Activated CD4-positive, alpha-beta T cell treated with anti-CD3 and anti-CD28 coated beads for 24 hours (primary cell): ENCODE results near the gene MICAL3.

ENCODE experiments used
- DNase-seq, 2 donors: peaks; one replicate each; pipeline ENCODE4 v3.0.0-alpha.2; 2020; ENCODE audit warnings: low read depth in 2 of 2

Gene MICAL3

DNA sequence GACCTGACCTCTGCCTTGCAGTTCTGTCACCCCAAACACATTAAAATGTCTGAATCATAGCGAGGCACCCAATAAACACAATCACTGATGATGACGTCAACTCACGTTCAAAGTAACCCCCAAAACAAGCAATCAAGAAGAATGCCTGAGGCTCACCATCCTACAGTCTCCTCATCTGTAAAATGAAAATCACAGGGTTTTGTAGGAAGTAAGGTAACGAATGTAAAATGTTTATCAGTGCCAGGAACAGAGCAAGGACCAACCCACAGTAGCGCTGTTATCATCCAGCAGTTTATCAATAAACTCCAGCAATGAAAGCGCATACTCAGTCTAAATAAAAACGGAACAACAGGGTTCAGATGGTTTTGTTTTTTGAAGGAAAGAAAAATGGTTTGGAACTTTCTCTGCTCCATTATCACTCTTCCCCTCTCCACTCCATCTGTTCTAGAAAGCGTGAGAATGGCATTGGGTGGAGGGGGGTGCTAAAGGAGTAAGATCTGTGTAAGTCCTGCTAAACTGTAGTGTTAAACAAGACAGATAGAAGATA lies 110.5 kb downstream of the MICAL3 start:
- DNase-seq = no peak

DNA sequence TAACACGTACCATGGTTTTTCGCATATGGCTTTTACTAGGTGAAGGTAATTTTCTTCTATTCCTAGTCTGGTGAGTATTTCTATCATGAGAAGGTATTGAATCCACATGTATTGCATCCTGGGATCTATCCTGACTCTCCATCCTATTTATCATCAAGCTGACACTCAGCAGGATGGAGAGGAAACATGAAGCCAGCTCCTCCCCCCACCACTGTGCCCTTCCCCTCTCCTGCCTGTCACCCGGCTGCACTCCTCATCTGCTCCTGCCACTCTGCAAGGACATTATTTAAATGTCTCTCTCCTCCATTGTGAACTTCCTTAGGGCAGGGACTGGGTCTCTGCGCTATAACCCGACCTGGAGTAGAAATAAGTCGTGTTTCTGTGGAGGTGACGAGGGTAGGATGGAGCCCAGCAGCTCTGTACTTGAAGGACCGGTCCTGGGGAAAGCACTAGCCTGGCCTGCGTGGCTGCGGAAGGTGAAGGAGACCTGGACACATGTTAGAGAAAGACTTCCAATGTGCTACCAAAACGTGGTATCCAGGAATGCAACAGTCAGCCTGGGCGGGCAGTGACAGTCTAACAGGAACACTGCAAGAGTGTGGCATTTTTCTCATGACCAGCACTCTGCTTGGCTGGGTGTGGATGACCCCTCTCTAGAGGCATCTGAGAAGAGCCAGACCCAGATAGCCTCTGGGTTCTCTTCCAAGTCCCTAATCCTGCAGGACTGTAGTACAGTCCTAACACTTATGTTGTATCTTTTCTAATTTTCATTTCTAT lies 111.2 kb downstream of the MICAL3 start:
- DNase-seq = no peak

DNA sequence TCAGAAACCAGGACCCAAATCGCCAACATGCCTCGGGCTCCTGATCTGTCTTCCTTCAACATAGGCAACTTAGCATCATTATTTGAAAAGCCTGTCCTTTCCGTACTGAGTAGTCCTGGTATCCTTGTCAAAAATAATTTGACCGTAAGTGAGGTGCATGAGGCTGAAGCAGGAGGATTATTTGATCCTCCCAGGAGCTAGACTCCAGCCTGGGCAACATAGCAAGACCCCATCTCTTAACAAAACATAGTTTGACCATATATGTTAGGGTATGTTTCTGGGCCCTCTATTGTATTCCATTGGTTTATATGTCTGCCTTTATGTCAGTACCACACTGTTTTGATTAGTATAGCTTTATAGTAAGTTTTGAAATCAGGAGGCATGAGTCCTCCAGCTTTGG lies 112.5 kb downstream of the MICAL3 start:
- DNase-seq = no peak

DNA sequence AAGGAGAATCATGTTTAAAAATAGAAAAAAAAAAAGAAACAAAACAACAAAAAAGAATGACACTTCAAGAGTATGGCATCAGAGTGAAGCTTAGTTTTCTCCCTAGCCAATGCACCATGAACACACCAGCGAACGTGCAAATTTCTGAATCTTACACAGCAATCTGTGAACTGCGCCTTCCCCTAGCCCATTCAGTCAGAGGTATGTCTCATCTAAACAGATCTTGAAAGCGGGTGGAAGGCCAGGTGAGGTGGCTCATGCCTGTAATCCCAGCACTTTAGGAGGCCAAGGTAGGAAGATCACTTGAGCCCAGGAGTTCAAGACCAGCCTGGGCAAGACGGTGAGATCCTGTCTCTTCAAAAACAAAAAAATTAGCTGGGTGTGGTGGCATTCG lies 113.1 kb downstream of the MICAL3 start:
- no peak for DNase-seq

DNA sequence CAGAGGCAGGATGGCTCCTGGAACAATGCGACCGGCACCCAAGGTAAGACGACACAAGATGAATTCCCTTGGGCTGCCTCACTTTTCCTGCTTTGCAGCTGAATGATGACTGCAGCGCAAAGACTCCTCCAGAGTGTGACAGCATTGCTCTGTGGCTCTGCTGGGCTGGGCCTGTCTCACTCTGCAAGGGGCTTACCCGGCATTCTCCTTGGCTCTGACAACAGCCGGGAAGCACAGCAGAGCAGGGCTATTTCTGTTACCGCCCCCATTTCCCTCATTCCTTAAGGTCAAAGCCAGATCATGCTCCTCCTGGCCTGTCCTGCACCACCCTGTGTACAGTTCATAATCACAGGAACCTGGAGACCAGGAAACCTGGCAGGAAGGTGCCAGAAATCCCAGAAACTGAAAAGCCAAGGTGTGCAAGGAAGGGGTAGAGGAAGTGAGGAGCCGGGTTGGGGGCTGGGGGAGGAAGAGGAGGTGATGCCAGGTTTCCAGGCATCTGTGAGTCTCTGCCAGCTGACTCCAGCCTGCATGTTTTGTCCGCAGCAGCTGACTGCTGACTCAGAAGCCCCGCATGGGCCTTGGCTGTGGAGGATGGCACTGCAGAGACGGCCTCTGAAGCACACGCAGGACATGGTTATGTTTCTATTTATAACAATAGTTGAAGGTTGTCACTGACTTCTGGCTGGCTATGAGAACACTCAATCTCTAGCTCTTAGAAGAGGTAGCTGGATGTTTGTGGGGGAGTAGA lies 113.6 kb downstream of the MICAL3 start:
- DNase-seq = no peak

DNA sequence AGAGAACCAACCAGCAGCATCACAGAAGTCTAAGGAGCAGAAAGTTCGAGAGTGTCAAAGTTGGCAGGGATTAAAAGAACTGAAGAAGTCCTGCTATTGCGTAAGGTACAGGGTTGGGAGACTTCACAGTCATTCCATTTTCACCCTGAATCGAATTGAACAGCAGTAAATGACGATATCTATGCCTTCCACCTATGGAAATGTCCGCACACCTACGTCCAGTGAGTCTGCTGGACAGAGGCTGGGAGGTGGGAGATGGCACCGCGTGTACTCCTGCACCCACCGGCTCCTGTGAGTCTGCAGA lies 116.7 kb downstream of the MICAL3 start:
- DNase-seq = no peak

DNA sequence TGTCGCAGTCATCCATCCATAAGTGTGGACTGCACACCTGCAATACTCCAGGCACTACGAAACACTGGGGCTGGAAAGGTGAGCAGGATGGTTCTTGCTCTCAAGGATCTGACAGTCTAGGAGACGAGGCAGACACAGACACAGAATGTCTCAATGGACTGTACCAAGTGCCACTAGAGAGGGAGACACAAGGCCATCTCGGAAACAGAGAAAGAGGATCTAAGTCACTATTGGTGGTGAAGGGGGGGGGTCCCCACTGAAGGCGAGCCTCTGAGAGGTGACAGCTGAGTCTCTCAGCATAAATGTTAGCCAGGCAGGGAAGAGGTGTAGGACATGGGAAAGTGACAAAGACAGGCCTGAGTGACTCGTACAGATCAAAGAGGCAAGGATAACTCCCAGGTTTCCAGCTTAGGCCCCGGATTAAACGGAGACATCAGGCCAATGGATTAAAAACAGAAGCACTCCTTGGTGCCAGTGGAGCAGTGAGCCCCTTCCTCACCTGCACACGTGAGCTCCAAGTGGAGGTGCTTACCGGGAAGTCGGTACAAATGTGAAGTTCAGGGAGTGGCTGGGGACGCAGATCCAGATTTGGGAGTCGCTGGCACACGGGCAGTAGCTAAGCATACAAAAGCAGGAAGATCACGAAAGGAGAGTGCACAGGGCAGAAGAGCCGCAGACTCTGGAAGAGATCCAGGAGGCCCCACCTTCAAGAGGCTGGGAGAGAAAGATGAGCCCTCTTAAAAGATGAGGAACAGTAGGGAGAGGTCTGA lies 117.2 kb downstream of the MICAL3 start:
- no peak for DNase-seq

DNA sequence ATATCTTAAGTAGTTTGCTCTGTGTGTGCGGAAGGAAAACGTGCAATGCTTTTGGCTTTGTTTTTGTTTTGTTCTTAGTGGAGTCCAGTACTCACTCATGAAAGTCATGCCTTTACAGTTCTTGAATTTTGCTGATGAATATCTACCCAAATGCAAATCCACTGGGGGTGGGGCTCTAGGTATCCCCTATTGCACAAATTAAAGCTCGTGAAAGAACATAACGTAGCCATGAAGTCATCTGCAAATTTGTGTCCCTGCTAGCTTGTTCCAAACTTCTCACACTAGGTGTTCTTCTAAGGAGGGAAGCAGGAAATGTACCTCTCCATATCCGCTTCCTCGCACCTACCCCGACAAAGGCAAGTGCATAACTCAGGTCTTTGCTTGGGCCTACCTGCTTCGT lies 118.9 kb downstream of the MICAL3 start:
- DNase-seq = no peak

DNA sequence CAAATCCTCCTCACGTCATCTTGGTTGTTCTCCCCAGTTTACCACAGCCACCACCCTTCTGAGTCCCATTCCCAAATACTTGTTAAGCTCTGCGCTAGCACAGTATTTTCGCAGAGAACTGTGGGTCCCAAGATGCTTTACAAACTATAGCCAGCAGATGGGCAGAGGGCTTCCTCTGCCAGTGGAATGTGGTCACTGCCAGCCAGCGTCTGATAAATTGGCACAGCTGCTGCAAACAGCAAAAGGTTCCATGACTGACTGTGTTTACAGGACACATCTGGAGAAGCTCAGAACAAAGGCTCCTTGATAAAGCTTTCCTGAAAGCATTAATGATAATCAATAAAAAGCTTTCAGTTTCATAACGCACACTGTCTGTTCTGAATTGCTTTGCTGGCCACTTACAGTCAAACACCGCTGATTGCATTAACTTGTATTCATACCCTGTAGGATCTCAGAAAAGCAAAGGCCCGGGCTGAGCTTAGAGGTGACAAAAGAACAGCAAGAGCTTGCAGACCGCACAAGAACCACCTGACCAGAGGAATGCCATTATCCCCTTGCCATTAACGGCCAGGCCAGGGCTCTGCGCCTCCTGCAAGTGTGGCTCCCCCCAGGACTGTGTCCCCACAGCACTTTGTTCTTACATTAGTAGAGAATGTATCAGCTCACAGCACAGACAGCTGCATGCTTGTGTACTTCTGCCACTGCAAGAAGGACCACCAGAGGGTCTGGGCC lies 120.6 kb downstream of the MICAL3 start:
- DNase-seq = no peak

DNA sequence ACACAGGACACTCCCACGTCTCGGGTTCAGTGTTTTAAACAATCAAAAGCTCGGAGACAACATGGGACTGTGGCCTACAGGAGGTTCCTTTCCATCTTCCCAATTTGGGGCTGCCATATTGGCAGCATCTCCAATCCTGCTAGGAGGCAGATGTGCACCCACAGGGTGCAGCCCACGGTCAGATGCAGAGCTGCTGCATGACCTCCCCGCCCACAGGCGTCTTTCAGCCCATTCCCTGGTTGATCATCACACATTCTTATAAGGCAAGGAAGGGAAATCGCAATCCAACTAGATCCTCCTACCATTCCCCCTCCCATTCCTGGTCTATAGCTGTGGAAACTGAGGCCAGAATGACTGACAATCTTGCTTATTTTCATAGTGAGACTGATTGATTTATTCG lies 121.4 kb downstream of the MICAL3 start:
- DNase-seq = no peak

DNA sequence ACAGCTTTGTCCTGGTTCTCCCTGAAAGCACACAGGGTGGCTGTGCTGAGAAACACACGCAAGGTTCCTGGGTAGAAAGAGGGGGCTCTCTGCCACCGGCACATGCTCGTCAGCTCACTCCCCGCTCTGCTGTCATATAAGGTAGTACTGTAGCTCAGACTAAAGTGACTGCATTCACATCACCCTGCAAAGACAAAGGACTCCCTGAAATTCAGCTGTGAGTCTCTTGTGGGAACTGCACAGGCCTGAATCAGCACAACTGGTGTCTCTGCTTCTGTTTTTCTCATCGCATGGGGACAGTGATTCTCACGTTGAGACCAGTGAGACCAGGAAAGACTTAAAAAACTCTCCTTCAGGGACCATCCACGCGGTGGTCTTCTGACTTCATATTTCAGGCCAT lies 126.0 kb downstream of the MICAL3 start:
- no peak for DNase-seq

DNA sequence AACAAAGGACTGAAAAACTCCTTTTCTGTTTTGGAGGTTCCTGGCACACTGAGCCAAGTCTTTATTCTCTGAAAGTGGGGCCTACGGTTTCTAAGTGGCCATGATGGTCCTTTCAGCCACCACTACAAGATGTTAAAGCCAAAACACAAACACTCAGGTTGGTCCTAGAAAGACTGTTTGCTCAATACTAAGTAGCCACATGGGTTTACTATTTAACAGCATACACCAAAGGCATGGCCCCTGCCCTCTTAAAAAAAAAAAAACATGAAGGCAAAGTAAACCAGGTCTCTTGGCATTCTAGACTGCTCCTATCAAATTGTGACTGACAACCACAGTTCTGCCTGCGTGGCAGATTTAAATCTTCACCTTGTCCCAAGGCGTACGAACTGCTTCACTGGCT lies 126.5 kb downstream of the MICAL3 start:
- no peak for DNase-seq

DNA sequence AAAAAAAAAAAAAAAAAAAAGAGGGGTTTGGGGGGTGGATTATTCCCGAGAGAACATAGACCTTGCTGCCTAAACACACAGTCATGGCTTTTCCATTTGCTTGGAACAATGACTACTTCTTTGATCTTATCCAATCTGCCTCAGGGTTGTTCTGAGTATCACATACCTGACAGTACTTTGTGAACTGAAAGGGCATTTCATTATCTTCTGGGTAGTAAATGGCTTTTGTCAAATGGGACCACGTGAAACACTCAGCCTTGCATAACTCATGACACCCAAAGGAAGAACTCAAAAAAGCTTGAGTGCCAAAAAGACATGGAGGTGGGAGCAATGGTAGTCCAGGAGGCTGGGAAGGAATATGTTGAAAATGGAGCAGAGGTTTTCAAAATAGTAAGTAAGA lies 126.9 kb downstream of the MICAL3 start:
- no peak for DNase-seq

DNA sequence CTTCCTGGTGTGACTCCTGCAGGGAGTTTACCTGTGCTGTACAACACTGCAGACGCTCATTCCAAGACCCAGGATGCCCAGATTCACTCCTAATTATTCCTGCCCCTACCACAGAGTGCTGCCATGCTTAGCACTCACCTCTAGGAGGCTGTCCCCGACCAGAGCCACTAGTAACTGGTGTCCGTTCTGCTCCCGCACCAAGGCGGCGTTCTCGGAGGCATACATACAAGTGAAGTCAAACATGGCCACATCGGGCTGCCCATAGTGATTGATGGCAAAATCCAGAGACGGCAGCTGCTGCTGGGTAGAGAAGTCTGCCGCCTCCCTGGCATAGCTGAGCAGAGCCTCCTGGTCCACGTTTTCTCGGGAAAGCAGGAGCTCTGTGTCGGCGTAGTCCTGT lies 127.8 kb downstream of the MICAL3 start:
- DNase-seq = no peak

DNA sequence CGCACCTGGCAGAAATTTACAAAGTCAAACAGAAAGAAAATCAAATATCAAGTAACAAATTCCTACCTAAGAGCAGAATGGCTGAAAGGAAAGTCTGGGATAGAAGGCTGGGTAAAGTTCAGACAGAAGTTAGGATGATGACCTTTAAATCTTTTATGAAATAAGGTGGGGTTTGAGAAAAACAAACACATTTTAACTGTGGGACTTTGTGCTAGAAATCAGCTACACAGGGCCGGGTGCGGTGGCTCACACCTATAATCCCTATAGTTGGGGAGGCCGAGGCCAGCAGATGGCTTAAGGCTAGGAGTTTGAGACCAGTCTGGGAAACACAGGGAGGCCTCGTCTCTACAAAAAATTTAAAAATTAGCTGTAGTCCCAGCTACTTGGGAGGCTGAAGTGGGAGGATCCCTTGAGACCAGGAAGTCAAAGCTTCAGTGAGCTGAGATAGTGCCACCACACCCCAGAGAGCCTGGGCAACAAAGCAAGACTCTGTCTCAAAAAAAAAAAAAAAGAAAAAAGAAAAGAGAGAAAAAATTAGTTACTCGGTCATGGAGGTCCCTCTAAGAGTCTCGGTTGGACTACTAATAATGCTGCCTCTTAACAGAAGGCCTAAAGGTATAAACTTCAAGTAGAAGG lies 130.3 kb downstream of the MICAL3 start:
- DNase-seq = no peak

DNA sequence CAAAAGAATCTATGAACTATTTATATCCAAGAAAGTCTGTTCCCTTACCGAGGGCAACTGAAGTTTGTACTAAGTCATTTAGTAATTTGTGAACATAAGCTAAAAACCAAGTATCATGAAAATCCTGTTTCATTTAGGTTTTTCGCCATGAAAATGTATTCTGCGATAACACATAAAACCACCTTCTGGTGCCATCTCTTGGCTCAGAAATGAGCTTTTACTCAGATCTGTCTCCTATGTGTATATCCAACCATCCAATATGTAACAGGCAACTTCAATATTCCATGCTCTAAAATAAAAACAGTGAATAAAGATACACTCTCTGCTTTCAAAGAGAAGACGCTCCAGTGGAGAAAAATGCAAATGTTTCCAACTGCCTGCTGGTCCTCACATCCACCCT lies 132.0 kb downstream of the MICAL3 start:
- DNase-seq = no peak

DNA sequence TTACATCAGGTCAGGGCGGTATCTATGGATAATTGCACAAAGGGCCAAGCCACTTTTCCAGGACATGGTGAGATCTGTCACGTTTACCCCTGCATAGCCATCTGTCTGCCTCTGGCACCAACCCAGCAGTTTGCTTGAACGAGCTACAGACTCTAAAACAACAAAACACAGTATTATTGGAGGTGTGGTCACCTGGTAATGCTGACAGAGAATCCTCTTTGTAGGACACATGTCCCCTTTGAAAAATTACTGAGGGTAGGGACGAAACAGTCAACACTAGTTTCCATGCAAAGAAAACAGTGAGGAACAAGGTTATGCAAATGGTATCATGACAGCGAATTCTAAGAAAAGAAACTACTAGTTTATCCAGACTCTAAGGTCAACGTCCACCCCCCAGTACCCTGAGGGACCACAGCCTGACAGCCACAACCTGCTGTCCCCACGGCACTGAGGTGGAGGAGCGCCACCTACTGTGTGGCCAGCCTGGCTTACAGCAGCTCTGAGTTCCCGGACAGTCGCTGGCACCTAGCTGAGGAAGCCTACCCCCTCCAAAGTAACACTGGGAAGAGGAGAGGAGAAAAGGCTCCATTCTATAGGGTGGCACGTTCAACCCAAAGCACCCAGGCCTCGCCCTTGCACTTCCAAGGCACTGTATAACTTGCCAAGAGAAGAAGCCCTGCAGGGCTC lies 132.7 kb downstream of the MICAL3 start:
- DNase-seq = no peak

DNA sequence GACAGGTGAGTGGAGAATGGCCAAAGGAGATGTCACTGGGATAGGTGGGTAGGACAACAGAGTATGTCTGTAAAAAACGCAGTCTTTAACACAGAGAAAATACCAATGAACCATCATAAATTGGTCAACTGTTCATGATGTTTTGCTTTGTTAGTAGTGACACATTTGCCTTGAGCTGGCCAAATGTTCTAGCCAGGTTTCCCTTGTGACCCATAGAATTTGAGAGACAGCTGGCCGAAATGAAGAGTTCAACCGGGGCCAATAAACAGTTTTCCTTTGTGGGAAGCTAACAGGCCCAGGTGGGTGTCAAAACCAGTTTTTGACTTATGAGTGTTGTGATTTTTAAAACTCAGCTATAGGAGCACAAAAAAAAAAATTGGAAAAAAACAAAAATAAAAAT lies 133.5 kb downstream of the MICAL3 start:
- DNase-seq = no peak

DNA sequence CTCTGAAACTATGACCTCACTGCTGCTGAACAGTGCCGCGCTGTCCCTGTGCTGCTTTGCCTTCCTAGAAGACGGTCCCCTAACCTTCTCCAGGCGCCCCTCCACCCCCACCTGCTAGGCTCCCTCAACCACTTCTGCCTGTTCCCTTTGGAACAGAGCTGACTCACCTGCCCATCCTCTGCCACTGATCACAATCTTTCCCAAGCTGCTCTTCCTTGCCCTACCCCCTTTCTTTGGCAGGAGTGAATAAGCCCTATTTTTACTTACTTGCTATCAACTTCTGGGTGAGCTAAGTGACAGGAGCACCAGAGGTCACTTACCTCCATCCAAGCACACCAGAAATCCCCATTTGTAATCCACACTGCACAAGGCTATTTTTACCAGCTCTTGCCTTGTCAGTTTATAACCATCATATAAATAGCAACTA lies 134.1 kb downstream of the MICAL3 start:
- DNase-seq = no peak

DNA sequence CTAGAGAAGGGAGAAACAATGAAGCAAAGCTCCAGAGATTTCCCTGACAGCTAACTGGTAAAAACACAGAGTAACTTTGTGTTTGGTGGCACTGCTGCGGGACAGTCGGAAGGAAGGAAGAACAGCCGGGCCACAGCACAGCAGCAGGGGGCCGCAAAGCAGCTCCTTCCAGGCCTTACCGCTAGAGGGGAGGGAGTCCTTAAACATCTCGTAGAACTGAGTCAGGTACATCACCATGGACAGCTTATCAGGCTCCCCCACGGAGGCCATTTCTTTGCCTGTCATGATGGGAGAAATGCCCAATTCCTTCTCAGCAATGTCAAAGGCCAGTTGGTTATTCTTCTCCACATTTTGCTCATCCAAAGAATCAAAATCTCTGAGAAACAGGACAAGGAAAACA lies 135.5 kb downstream of the MICAL3 start:
- DNase-seq = no peak

DNA sequence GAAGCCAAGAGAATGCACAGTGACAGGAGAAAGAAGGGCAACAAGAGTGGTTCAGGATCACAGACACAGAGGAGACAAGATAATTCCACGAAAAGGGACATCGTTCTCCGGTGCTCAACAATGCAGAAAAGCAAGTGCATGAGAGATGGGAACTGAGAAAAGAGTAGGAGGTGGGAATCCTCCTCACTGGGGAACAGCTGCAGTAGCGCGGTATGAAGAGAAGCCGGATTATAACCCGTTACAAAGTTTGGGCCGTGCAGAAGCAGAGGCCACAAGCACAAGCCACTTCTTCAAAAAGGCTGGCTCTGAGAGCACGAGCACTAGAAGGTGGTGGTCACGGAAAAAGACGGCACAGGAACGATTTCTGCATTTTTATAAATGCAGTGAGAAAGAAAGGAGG lies 135.9 kb downstream of the MICAL3 start:
- no peak for DNase-seq
